G401.6 (cell line): Measurements from ENCODE around the gene RPL36.
A peak's percentile ranks its signal among the peaks of the same experiment; 100 is the strongest.
"Not testable (repeated sequence)": the region's sequence is repeated elsewhere in the genome, so short reads cannot be mapped to it uniquely, and the experiment has no call there.

Experiments used
- FAIRE-seq: peaks from 2 replicates; lab custom pipeline; 2012; peaks lifted over from hg19 to GRCh38; lab: Jason Lieb, UNC

Gene RPL36

DNA sequence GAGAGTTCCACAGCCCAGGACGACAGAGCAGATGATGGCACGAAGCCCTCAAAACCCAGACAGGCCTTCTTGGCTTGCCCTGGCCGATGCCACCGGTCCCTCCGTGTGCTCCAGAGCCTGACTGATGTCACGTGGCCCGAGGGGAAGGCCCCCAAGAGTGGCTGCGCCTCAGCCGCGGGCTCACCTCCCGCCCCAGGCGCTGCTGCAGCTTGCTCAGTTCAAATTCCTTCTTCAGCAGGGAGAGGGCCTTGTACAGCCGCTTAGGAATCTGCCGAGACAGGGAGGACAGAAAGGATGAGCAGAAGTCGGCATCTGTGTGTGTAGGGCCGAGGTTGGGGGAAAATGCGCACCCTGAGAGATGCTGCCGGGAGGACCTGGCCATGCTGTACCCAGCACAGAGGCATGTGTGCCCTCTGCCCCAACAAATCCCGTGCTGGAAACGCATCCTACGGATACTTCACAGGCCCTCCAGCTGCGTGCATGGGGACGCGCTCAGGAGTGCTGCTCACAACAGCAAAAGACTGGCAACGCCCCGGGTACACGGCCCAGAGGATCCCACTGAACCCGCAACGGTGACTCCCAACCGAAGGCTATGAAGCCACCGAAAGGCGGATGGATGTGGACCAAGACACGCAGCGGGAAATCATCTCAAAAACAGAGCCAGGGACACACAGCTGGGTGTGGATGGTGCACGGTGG is 16.9 kb downstream of the RPL36 start:
- no peak for FAIRE-seq

DNA sequence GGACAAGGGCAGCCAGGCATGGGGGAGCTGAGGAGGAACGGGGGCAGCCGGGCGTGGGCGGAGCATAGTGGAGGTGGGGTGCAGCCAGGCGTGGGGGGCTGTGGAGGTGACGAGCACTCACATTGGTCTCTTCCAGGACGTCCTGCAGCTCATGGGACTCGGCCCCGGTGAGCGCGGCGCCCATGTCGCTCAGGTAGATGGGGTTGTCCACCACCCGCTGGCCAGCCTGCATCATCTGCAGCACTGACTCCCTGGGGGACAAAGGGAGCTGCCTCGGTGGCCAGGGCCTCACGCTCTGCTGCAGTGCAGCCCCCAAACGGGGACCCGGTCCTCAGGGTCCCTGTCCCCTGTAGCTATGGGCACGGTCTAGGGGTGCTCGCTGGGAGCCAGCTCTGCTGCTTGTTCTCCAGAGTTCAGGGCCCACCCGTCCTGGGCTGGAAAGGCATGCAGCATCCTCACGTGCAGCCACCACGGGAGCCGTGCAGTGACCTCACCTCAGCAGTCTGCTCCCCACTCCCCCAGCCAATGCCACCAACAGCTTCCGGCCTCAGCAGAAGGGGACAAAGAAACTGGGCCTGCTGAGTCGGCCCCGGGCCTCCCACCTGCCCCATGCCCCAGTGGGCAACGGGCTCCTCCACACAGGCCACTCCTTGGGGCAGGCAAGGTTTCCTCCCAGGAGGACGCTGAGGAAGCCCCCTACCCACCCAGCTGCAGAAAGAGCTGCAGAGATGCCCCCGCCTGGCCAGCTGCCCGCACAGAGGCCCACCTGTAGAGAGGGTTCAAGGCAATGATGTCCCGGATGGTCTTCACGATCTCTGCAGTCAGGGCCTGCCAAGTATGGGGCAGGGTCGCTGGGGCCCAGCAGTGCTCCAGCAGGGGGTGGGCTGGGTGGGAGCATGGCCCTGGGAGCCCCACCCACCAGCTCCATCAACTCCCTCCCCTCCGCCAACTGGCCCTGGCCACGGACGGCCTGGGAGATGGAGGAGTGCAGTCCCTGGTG is 17.8 kb downstream of the RPL36 start:
- FAIRE-seq: no peak

DNA sequence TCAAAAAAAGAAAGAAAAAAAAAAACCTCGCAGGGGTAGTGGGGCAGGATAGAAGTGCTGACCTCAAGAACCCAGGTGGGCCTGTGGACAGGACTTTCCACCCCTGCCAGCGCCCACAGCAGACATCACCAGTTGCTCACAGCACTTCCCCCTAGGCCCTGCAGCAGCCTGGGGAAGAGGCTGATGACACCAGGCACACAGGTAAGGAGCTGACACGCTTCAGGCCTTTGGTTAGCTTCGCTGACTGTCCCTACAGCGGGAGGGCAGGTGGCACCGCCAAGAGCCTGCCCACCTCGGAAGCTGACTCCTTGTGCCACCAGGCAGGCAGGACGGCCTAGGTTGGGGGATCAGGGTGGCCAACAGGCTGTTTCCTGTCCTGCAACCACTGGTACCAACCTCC is 20.9 kb downstream of the RPL36 start:
- FAIRE-seq: no peak

DNA sequence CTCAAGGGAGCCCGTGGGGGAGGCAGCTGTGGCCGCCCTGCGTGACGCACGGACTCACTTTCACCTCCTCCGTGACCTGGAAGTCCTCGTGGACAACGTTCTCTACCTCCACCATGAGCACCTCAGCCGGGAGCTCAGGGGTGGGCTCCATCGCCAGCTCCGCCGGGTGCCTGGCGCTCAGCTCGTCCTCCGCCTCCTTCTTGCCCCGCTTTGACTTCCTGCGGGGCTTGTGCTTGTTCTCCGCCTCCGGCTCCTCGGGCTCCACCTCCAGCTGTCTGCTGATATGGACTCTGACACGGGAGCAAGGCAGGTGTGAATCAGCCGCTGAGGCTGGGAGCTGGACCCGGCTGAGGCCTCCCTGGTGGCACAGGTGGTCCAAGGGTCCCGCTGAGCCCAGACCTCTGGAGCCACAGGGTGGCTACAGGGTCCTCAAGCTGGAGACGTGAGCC is 21.6 kb downstream of the RPL36 start:
- no peak for FAIRE-seq

GRCh38 chr19:5713228-5713627 is 23.1 kb downstream of the RPL36 start:
- FAIRE-seq: no peak

DNA sequence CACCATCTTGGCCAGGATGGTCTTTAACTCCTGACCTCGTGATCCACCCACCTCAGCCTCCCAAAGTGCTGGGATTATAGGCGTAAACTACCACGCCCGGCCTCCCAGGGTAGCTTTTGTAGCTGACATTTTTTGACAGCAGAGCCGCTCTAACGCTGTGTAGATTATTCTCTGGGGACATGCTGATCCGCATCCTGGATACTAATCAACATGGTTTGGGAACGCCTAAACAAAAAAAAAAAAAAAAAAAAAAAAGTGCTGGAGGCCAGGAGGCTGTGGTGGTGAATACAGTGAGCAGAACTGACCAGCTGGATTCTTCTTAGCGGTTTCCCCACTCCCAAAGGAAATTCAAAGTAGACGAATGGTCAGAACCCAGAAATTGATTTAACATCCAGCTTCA is 24.7 kb downstream of the RPL36 start:
- no peak for FAIRE-seq

GRCh38 chr19:5717215-5717935 is 27.3 kb downstream of the RPL36 start:
- no peak for FAIRE-seq

- FAIRE-seq: no peak
Observed at GRCh38 chr19:5718037-5718578, 28.0 kb downstream of the RPL36 start.

DNA sequence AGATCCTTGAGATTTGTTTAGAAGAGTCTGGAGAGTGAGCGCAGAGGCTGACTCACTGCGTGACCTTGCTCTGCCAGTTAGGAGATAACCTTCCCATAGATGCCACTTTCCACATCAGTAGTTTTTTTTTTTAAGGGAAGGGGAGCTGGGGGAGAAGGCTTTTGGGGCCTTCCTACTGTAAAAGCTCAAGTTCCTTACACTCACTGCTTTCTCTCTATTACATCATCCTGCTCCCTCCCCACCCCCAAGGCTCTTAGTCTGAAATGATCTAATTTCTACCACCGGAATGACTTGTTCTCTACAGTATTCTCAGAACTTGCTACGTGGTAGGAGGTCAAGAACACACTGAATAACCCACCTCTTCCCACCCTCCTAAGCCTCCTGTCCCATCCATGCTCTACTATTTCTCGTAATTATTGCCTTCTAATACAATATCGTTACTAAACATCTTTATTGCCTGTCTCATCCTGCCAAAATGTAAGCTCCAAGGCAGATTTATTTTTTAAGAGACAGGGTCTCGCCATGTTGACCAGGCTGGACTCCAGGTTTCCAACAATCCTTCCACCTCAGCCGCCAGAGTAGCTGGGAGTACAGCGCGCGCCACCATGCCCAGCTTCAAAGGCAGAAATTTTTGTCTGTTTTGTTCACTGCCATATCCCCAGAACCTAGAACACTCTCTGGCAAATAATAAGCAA is 28.6 kb downstream of the RPL36 start:
- FAIRE-seq: no peak

DNA sequence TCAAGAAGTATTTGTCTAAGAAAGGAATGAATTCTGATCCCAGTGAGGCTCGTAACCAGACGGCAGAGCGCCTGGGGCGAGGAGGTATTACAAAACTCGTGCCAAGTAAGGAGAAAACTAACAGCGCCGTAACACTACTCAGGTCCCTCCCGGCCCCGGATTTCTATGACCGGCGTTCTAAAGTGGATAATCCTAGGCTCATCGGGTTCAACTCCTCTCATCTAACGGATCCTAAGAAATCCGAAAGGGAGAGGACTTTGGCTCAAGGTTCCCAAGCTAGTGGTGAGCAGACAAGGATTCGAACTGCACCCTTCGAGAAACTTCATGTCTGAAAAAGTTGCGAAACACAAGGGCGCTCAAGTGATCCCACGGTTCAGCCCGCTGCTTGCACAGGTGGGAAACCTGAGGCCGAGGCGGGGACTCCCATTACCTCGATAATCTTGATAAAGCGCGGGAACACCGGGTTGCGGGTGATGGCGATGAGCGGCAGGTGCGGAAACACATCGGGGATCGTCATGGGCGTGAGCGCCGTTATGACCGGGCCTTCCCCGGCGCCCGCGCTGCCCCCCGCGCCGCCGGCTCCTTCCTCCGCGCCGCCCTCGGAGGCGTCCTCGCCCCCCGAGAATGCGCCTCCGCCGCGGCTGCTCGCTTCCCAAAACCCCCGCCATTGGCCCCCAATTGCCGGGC is 29.3 kb downstream of the RPL36 start:
- no peak for FAIRE-seq

DNA sequence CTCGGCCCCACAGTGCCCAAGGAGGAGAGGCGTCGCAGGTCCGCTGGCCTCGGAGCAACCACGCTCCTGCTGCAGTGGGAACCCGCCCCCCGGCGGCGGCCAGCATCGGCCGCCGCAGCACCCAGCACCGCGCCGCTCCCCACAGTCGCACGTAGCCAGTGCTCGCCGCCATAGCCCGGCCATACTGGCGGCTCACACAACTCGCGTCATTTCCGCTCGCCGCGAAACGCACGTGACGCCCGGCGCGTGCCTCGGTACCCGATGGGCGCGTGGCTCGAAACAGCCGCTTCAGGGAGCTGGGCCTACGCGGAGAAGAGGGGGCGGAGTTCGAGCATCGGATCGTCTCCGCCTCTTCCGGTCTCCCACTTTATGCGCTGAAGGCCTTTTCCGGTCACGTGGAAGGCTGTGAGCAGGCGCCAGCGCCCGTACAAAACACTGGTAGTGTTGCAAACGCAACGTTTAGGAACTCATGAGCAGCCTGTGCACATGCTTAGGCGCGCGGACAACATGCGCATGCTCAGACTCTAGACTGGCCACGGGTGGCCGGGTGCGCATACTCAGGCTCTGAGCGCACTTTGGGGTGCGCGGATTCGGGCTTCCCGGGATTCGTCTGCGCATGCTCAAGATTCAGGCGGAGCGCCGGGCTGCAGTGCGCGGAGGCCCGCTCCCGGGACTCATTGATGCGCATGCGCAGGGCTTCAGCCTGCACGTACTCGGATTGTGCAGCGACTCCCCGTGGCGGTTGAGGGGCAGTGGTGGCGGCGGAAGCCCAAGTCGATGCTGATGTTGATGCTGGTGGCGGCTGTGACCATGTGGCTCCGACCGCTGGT is 30.1 kb downstream of the RPL36 start, which contains the start of the genes CATSPERD and LONP1:
CATSPERD (plus strand) TSS at position 677 of the 830 bp plus-strand sequence; CDS start at position 778, 101 bp downstream.
LONP1 (minus strand) TSS at position 186 of the 830 bp plus-strand sequence; CDS start at position 172, 14 bp downstream.
- peak; percentile 98 for FAIRE-seq

GRCh38 chr19:5727453-5728050 is 37.5 kb downstream of the RPL36 start:
- FAIRE-seq: no peak

DNA sequence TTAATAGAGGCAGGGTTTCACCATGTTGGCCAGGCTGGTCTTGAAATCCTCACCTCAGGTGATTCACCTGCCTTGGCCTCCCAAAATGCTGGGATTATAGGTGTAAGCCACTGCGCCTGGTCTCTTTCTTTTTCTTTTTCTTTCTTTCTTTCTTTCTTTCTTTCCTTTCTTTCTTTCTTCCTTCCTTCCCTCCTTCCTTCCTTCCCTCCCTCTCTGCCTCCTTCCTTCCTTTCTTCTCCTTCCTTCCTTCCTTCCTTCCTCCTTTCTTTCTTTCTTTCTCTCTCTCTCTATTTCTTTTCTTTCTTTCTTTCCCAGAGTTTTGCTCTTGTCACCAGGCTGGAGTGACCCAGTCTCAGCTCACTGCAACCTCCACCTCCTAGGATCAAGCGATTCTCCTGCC is 43.1 kb downstream of the RPL36 start:
- not testable (repeated sequence) for FAIRE-seq

DNA sequence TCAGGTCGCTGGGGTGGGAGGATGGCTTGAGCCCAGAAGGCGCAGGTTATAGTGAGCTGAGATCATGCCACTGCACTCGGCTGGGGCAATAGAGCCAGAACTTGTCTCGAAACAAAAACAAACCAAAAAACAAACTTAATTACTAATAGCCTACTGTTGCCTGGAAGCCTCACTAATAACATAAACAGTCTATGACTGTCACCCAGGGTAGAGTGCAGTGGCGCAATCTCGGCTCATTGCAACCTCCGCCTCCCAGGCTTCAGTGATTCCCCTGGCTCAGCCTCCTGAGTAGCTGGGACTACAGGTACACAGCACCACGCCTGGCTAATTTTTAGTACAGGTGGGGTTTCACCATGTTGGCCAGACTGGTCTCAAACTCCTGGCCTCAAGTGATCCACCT is 48.3 kb downstream of the RPL36 start:
- no peak for FAIRE-seq
